RWPE1 (cell line): Measurements from ENCODE around the gene PTGIR.

Experiments used
- CTCF ChIA-PET: fragments of 350-600 bp; sonication (Branson Sonifier 250); formaldehyde crosslinking; extraction: SDS; loops from one replicate; lab custom pipeline; 2021; lab: Yijun Ruan, JAX
- POLR2A ChIA-PET: fragments of 400-600 bp; formaldehyde crosslinking; extraction: SDS; loops from one replicate; lab custom pipeline; 2020; ENCODE audit warnings: antibody characterized with exemption; ENCODE audit not compliant: low non-redundant PET; lab: Yijun Ruan, JAX
- DNase-seq: peaks from one replicate; pipeline ENCODE4 v3.0.0; 2012; ENCODE audit warnings: low spot score
- H3K27ac ChIP-seq: fragments of 450-650 bp; 2 replicates; pipeline ENCODE4 v1.5.1; 2017
- TF ChIP-seq, protein P1 (sequence below): fragments of 450-650 bp; conservative IDR thresholded peaks from 2 replicates; pipeline ENCODE4 v1.5.1; 2017; ENCODE audit warnings: low read depth, mild to moderate bottlenecking

PTGIR gene

DNA sequence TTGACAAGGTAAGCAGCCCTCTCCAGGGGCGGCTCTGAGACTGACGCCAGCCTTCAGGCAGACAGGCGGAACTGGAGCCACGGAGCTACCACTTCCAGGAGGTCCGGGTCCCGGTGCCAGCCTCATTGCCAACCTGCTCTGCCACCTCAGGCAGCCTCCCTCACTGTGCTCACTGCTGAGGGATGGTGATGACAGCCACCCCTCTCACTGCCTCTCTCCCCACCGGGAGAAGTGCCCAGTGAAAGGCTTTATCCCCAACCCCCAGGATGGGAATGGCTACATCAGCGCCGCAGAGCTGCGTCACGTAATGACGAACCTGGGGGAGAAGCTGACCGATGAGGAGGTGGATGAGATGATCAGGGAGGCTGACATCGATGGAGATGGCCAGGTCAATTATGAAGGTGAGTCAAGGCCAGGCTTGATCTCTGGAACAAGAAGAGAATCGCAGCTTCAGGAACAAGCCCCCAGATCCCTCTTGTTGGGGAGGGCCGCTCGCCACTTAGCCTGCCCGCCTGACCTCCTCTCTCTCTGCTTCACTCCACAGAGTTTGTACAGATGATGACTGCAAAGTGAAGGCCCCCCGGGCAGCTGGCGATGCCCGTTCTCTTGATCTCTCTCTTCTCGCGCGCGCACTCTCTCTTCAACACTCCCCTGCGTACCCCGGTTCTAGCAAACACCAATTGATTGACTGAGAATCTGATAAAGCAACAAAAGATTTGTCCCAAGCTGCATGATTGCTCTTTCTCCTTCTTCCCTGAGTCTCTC lies 16.1 kb downstream of the PTGIR start:
- H3K27ac ChIP-seq = peak overlapping the region; percentile 17; the same call in 1 of the 2 replicates
- DNase-seq = no peak
- ChIA-PET CTCF (no interaction called here), POLR2A (interaction anchor here (0.6 kb wide), 1 partner anchor 9 kb away, joined by 3 read pairs; no protein-coding TSS in a partner anchor)
- TF ChIP-seq, protein P1, sequence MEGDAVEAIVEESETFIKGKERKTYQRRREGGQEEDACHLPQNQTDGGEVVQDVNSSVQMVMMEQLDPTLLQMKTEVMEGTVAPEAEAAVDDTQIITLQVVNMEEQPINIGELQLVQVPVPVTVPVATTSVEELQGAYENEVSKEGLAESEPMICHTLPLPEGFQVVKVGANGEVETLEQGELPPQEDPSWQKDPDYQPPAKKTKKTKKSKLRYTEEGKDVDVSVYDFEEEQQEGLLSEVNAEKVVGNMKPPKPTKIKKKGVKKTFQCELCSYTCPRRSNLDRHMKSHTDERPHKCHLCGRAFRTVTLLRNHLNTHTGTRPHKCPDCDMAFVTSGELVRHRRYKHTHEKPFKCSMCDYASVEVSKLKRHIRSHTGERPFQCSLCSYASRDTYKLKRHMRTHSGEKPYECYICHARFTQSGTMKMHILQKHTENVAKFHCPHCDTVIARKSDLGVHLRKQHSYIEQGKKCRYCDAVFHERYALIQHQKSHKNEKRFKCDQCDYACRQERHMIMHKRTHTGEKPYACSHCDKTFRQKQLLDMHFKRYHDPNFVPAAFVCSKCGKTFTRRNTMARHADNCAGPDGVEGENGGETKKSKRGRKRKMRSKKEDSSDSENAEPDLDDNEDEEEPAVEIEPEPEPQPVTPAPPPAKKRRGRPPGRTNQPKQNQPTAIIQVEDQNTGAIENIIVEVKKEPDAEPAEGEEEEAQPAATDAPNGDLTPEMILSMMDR = no peak

DNA sequence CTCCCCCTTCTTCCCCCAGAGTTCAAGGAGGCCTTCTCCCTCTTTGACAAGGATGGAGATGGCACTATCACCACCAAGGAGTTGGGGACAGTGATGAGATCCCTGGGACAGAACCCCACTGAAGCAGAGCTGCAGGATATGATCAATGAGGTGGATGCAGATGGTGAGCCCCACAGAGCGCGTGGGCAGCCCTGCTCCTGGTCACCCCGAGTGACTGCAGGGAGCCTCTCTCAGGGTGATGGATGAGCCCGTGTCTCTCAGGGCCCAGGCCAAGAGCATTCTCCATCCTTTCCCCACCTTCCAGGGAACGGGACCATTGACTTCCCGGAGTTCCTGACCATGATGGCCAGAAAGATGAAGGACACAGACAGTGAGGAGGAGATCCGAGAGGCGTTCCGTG lies 16.7 kb downstream of the PTGIR start:
- POLR2A ChIA-PET = interaction anchor here (0.6 kb wide), 1 partner anchor 8 kb away, joined by 3 read pairs; no protein-coding TSS in a partner anchor

DNA sequence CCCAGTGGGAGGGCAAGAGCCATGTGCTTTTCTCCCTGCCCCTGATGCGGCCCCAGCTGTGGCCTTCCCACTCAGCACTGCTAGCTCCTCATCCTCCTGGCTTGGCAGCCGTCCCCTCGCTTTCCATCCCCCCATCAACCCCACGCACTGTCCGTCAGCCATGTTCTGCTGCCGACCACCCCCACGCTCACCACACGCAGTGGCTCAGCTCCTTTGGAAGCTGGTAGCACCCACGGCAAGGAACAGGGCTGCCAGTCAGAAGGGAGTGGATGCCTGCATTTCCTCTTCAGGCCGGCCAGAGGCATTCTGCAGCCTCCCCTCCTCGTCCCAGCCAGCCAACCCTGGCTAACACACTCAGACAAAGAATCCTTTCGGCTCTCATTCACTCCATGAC lies 17.4 kb downstream of the PTGIR start:
- TF ChIP-seq, protein P1 = no peak
- ChIA-PET CTCF (interaction anchor here (0.7 to 1.2 kb wide), 2 partner anchors 10 to 55 kb away, joined by 3 to 4 read pairs; no protein-coding TSS in a partner anchor), POLR2A (interaction anchor here (0.5 kb wide), 1 partner anchor 619 kb away, joined by 4 read pairs; no protein-coding TSS in a partner anchor)
- DNase-seq = no peak
- peak overlapping the region; percentile 14 for H3K27ac ChIP-seq

More for the DNA sequence above, 16.7 kb downstream of the PTGIR start:
- CTCF ChIA-PET = no interaction called here
- no peak overlapping the region for H3K27ac ChIP-seq
- TF ChIP-seq, protein P1 = no peak
- DNase-seq = no peak

DNA sequence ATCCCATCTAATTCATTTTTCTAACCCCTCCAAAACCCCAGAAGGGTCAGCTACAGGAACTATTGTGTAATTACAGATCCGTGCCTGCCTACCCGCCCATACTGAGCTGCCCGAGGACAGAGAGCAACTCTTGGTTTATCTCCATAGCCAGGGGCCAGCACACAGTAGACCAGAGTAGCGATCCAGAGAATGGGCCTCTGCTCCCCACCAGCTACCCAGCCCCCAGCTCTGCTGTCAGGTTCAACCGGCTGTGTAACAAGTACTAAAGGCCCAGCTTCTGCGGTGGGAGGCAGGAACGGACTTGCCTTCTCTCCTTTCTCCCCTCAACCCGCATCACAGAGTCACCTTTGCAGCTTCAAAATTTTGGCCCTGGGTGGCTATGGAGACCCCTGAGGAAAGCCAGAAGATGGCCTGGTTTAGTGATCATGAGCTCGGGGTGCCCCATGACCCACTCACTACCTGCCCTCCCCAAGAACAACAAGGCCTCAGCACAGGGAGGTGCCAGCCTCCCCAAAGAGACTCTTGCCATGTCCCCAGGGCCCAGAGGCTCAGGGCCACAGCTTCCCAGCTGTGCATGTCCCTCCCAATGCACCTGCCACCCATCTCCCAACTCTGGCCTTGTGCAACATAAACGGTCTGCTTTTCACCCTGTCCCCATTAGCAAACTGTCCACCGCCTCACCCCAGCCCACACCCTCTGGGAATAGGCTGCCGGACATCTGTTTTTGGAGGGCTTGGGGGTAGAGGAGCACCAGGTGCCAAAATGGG lies 18.0 kb downstream of the PTGIR start:
- TF ChIP-seq, protein P1 = no peak
- CTCF ChIA-PET = interaction anchor here (0.6 to 1.2 kb wide), 3 partner anchors 11 to 66 kb away, joined by 3 to 4 read pairs (median 3); no protein-coding TSS in a partner anchor
- DNase-seq = no peak
- POLR2A ChIA-PET = interaction anchor here (0.5 kb wide), 1 partner anchor 620 kb away, joined by 4 read pairs; no protein-coding TSS in a partner anchor
- peak overlapping the region; percentile 14 for H3K27ac ChIP-seq

DNA sequence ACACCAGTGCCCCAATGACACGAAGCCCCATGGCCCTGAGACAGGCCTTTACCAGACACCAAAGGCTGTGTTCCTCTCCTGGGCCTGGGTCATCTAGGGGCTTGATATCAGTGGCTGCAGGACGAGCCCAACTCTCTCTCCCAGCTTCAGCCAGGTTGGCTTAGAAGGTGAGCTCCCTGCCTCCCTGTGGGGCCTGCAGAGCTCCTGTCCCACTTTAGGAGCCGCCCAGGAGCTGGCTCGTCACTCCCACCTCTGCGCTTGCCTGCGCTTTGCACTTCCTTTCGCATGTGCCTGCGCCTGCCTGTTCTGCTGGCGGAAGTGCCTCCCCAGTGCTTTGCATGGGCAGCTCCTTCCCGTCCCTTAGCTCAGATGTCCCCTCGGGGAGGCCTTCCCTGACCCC lies 18.9 kb downstream of the PTGIR start:
- ChIA-PET POLR2A (no interaction called here), CTCF (no interaction called here)
- TF ChIP-seq, protein P1 = no peak
- peak overlapping the region; percentile 38 for H3K27ac ChIP-seq
- no peak for DNase-seq

DNA sequence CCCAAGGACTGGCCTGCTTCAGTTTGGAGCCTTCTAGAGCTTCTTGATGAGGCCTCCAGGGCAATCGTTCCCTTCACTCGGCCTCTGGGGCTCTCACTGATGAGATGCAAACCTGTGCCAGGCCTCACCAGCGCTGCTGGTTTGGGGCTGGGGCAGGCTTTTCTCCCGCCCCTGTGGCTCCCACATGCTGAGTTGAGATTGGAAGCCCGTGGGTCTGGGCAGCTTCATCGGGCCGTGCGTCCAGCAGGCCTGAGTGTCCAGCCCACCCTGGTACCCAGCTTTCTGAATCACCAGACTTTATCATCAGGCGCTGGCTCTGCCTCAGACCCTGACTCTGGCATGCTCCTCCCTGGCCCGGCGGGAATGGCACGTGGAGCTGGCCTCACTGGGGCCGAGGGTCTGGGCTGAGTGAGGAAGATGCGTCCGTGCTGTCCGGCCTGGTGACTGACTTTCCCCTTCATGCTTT lies 19.5 kb downstream of the PTGIR start:
- CTCF ChIA-PET = interaction anchor here (0.7 to 1.1 kb wide), 2 partner anchors 9 to 57 kb away, joined by 3 to 4 read pairs; no protein-coding TSS in a partner anchor
- TF ChIP-seq, protein P1 = no peak
- POLR2A ChIA-PET = interaction anchor here (0.6 kb wide), 1 partner anchor 182 kb away, joined by 3 read pairs; no protein-coding TSS in a partner anchor
- DNase-seq = no peak
- peak overlapping the region; percentile 38 for H3K27ac ChIP-seq
